ENCODE results near the gene SPIN2A. TPM values are rescaled to one million over a fixed set of nuclear protein-coding genes. Genes with fewer than 3 reads are reported as not detected.

The SPIN2A gene
- total RNA-seq, 1 donor from 2014 or later: 1.2 TPM

DNA sequence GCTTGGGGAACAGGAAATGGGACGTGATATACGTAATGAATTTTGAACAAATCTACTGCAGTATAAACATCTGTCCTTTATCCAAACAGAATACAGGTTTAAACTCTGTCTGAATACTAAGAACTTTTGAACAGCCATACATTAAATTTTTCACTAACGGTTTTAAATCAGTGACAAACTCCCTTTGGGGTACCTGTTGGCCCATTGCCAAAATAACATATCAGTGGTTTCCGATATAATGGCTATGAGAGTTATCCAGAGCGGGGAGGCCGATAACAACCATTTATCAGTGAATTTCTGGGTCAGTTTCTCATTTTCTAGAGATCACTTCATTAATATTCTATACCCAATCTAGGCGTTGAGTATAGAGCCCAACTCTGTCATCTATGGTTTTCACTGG is 5.2 kb downstream of the SPIN2A start:
- Histone ChIP-seq H3K4me3 (ENCODE audit: insufficient read depth, low read depth, low read length) (no peak overlapping the region), H3K9ac (ENCODE audit: low read length) (no peak overlapping the region), H4K20me1 (ENCODE audit: insufficient read depth, low read length) (no peaks in the 10 kb centered on the region), H3K4me2 (ENCODE audit: low read length) (no peak overlapping the region), H3K79me2 (ENCODE audit: insufficient read depth, low read length) (no peaks in the 10 kb centered on the region), H2AFZ (ENCODE audit: low read depth, low read length) (no peak overlapping the region), H3K27me3 (ENCODE audit: insufficient read depth, low read length) (no peaks in the 10 kb centered on the region), H3K27ac (ENCODE audit: low read depth, low read length) (no peak overlapping the region), H3K4me1 (ENCODE audit: insufficient read depth, low read length) (no peaks in the 10 kb centered on the region), H3K36me3 (ENCODE audit: insufficient read depth, low read length) (no peaks in the 10 kb centered on the region), H3K9me3 (ENCODE audit: insufficient read depth, low read depth, low read length) (no peaks in the 10 kb centered on the region)
- Mint-ChIP-seq H3K36me3 (ENCODE audit: low read depth, unreplicated experiment) (no peaks in the 10 kb centered on the region), H3K4me3 (ENCODE audit: unreplicated experiment) (no peak overlapping the region), H3K27ac (ENCODE audit: unreplicated experiment) (no peak overlapping the region), H3K9me3 (ENCODE audit: unreplicated experiment) (no peaks in the 10 kb centered on the region), H3K4me1 (ENCODE audit: low read depth, unreplicated experiment) (no peaks in the 10 kb centered on the region), H3K27me3 (ENCODE audit: low read depth, unreplicated experiment) (no peaks in the 10 kb centered on the region)
- TF ChIP-seq CTCF (IDR thresholded peaks at IDR 0.05; ENCODE audit: insufficient read depth, low read depth, low read length): no peak
- TF ChIP-seq EZH2 (IDR thresholded peaks at IDR 0.05; ENCODE audit: insufficient read depth, low read length): no peak
- DNase-seq (ENCODE audit: low read depth) (no peak), FAIRE-seq (peak; percentile 5)

- no peaks in the 10 kb centered on the region for H3K9me3 ChIP-seq (ENCODE audit: insufficient read depth, low read depth, low read length)
- no peaks in the 10 kb centered on the region for H3K36me3 ChIP-seq (ENCODE audit: insufficient read depth, low read length)
- FAIRE-seq: no peak
- H4K20me1 ChIP-seq (ENCODE audit: insufficient read depth, low read length): no peaks in the 10 kb centered on the region
- H3K4me3 ChIP-seq (ENCODE audit: insufficient read depth, low read depth, low read length): peak overlapping the region; percentile 70
- peak overlapping the region; percentile 70 for H3K27ac ChIP-seq (ENCODE audit: low read depth, low read length)
- no peaks in the 10 kb centered on the region for H3K79me2 ChIP-seq (ENCODE audit: insufficient read depth, low read length)
- peaks cover 2% of the 10 kb centered on the region for H3K9me3 Mint-ChIP-seq (ENCODE audit: unreplicated experiment)
- no peaks in the 10 kb centered on the region for H3K27me3 ChIP-seq (ENCODE audit: insufficient read depth, low read length)
- peaks cover 4% of the 10 kb centered on the region for H3K4me1 Mint-ChIP-seq (ENCODE audit: low read depth, unreplicated experiment)
- H3K27me3 Mint-ChIP-seq (ENCODE audit: low read depth, unreplicated experiment): no peaks in the 10 kb centered on the region
- H3K9ac ChIP-seq (ENCODE audit: low read length): peak overlapping the region; percentile 81
- no peaks in the 10 kb centered on the region for H3K4me1 ChIP-seq (ENCODE audit: insufficient read depth, low read length)
- H3K4me2 ChIP-seq (ENCODE audit: low read length): peak overlapping the region; percentile 83
- H2AFZ ChIP-seq (ENCODE audit: low read depth, low read length): peak overlapping the region; percentile 94
- H3K27ac Mint-ChIP-seq (ENCODE audit: unreplicated experiment): peak overlapping the region; percentile 47
- TF ChIP-seq EZH2 (IDR thresholded peaks at IDR 0.05; ENCODE audit: insufficient read depth, low read length) (no peak), CTCF (IDR thresholded peaks at IDR 0.05; ENCODE audit: insufficient read depth, low read depth, low read length) (no peak)
- no peak for DNase-seq (ENCODE audit: low read depth)
- H3K36me3 Mint-ChIP-seq (ENCODE audit: low read depth, unreplicated experiment): peaks cover 5% of the 10 kb centered on the region
- peak overlapping the region; percentile 95 for H3K4me3 Mint-ChIP-seq (ENCODE audit: unreplicated experiment)
Observed at GRCh38 chrX:57121816-57122215, 15.4 kb downstream of the SPIN2A start.

DNA sequence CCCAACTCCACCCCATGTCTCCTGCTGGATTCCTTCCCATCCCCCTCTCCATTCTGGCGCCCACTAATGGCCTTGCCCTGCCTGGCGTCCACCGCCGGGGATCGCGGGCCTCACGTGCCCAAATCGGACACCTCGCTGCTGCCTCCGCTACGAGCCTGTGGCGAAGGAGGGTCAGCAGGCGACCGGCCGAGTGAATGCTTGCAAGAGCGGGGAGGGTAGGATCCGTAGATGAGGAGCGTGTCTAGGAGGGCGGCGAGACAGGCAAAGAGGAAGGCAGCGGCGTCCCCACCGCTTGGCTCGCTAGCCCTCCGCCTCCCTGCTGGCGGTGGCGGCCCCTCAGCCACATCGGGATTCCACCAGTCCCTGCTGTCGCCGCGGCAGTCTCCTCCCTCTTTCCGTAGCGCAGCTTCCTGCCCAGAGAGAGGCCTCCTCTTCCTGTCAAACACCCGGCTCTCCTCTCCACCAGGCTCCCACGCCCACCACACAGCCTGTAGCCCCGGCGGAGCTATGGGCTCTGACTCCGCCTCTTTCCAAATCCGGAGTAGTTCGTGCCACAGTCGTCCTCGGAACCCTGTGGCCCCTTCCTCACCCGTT is 15.9 kb downstream of the SPIN2A start, which contains the start of gene SPIN2B:
Gene SPIN2B (minus strand): TSS at position 387 of the 594 bp plus-strand sequence.
- peak; percentile 56 for FAIRE-seq
- no peaks in the 10 kb centered on the region for H3K27me3 Mint-ChIP-seq (ENCODE audit: low read depth, unreplicated experiment)

More for the DNA sequence above, 15.9 kb downstream of the SPIN2A start, which contains the start of gene SPIN2B:
- Mint-ChIP-seq H3K4me1 (ENCODE audit: low read depth, unreplicated experiment) (peaks cover 4% of the 10 kb centered on the region), H3K36me3 (ENCODE audit: low read depth, unreplicated experiment) (peaks cover 5% of the 10 kb centered on the region), H3K27ac (ENCODE audit: unreplicated experiment) (peak within 1 kb of the TSS; percentile 62), H3K4me3 (ENCODE audit: unreplicated experiment) (peak within 1 kb of the TSS; percentile 95), H3K9me3 (ENCODE audit: unreplicated experiment) (peaks cover 2% of the 10 kb centered on the region)
- Histone ChIP-seq H3K9ac (ENCODE audit: low read length) (peak within 1 kb of the TSS; percentile 81), H3K4me1 (ENCODE audit: insufficient read depth, low read length) (no peaks in the 10 kb centered on the region), H3K36me3 (ENCODE audit: insufficient read depth, low read length) (no peaks in the 10 kb centered on the region), H3K9me3 (ENCODE audit: insufficient read depth, low read depth, low read length) (no peaks in the 10 kb centered on the region), H3K4me3 (ENCODE audit: insufficient read depth, low read depth, low read length) (peak within 1 kb of the TSS; percentile 70), H4K20me1 (ENCODE audit: insufficient read depth, low read length) (no peaks in the 10 kb centered on the region), H2AFZ (ENCODE audit: low read depth, low read length) (peak within 1 kb of the TSS; percentile 94), H3K4me2 (ENCODE audit: low read length) (peak within 1 kb of the TSS; percentile 83), H3K27ac (ENCODE audit: low read depth, low read length) (peak within 1 kb of the TSS; percentile 70), H3K79me2 (ENCODE audit: insufficient read depth, low read length) (no peaks in the 10 kb centered on the region), H3K27me3 (ENCODE audit: insufficient read depth, low read length) (no peaks in the 10 kb centered on the region)
- TF ChIP-seq CTCF (IDR thresholded peaks at IDR 0.05; ENCODE audit: insufficient read depth, low read depth, low read length) (no peak), EZH2 (IDR thresholded peaks at IDR 0.05; ENCODE audit: insufficient read depth, low read length) (no peak)
- peak; percentile 75 for DNase-seq (ENCODE audit: low read depth)

All from astrocyte (in vitro differentiated cells and primary cell).